Transverse colon (tissue), 4 donors: Measurements from ENCODE around the gene NABP1.

Experiments
- CTCF ChIP-seq, 5 experiments: fragments of 200-600 bp in 3 of 5; fragments of 450-650 bp in 2 of 5; sonication (generic) in 3 of 5; IDR thresholded peaks; 1 replicate in 2 of 5; 2 replicates in 3 of 5; pipeline ENCODE4 v1.5.1; 2016 to 2017; ENCODE audit warnings: antibody characterized with exemption in 5 of 5, inconsistent platforms in 3 of 5, mild to moderate bottlenecking in 2 of 5, moderate library complexity in 1 of 5
- EP300 ChIP-seq: sonication (generic); formaldehyde crosslinking; IDR thresholded peaks from one replicate; pipeline ENCODE4 v1.6.1; 2017; ENCODE audit warnings: antibody characterized with exemption, low read depth
- POLR2A ChIP-seq: fragments of 450-650 bp; IDR thresholded peaks from one replicate; pipeline ENCODE4 v1.6.1; 2016; ENCODE audit warnings: antibody characterized with exemption, mild to moderate bottlenecking, moderate library complexity
- POLR2AphosphoS5 ChIP-seq, 3 donors: sonication (generic); formaldehyde crosslinking; IDR thresholded peaks; one replicate each; pipeline ENCODE4 v1.6.1; 2016; ENCODE audit warnings: antibody characterized with exemption in 3 of 3

- no peak for TF ChIP-seq CTCF (IDR thresholded peaks at IDR 0.05)
- no peak for TF ChIP-seq EP300
- TF ChIP-seq POLR2A: no peak
- no peak for TF ChIP-seq POLR2AphosphoS5 (IDR thresholded peaks at IDR 0.05)
Observed at GRCh38 chr2:191653667-191654391, 24.1 kb upstream of the NABP1 start.
